Measurements from ENCODE around the gene UBE4A. TPM values are rescaled to one million over a fixed set of nuclear protein-coding genes. Genes with fewer than 3 reads are reported as not detected.

UBE4A gene
- total RNA-seq: 10 to 100 TPM; 54.0 to 55.7 TPM

GRCh38 chr11:118359295-118359958 lies at the start of gene UBE4A:
UBE4A (plus strand) TSS chr11:118359600; CDS start chr11:118365081, 5,481 bp downstream.
- ChIA-PET CTCF (interaction anchor here (0.6 to 1.2 kb wide), 7 partner anchors 18 to 217 kb away, joined by 3 to 6 read pairs (median 4); partner anchors contain the start of gene KMT2A), POLR2A (interaction anchor here (0.6 to 1.5 kb wide), 5 partner anchors 17 to 965 kb away, joined by 3 to 5 read pairs (median 3); partner anchors contain the start of gene CD3D)

- POLR2A ChIA-PET: interaction anchor here (0.6 kb wide), 1 partner anchor 170 kb away, joined by 3 read pairs; no protein-coding TSS in a partner anchor
- CTCF ChIA-PET: interaction anchor here (1.7 kb wide), 1 partner anchor 37 kb away, joined by 8 read pairs; no protein-coding TSS in a partner anchor
Measured at GRCh38 chr11:118310271-118310670, 49.1 kb upstream of the UBE4A start.

GRCh38 chr11:118310781-118311485 lies 48.5 kb upstream of the UBE4A start:
- ChIA-PET CTCF (interaction anchor here (0.8 to 1.1 kb wide), 4 partner anchors 28 to 50 kb away, joined by 3 read pairs; no protein-coding TSS in a partner anchor), POLR2A (interaction anchor here (0.8 to 1.3 kb wide), 2 partner anchors 9 to 28 kb away, joined by 3 read pairs; no protein-coding TSS in a partner anchor)

GRCh38 chr11:118311518-118311917 lies 47.9 kb upstream of the UBE4A start:
- POLR2A ChIA-PET: interaction anchor here (0.8 to 1.3 kb wide), 2 partner anchors 9 to 27 kb away, joined by 3 read pairs; no protein-coding TSS in a partner anchor
- CTCF ChIA-PET: interaction anchor here (0.8 to 1.1 kb wide), 5 partner anchors 27 to 49 kb away, joined by 3 to 4 read pairs (median 3); no protein-coding TSS in a partner anchor

- ChIA-PET POLR2A (interaction anchor here (1.3 kb wide), 1 partner anchor 26 kb away, joined by 3 read pairs; no protein-coding TSS in a partner anchor), CTCF (interaction anchor here (1.1 kb wide), 2 partner anchors 42 to 48 kb away, joined by 3 to 4 read pairs; no protein-coding TSS in a partner anchor)
Measured at GRCh38 chr11:118312328-118312727, 47.1 kb upstream of the UBE4A start.

GRCh38 chr11:118313242-118313641 lies 46.2 kb upstream of the UBE4A start:
- ChIA-PET CTCF (no interaction called here), POLR2A (interaction anchor here (0.5 kb wide), 1 partner anchor 96 kb away, joined by 3 read pairs; no protein-coding TSS in a partner anchor)

- ChIA-PET POLR2A (interaction anchor here (0.9 to 1.7 kb wide), 3 partner anchors 10 to 44 kb away, joined by 3 to 5 read pairs (median 4); partner anchors contain the start of genes CD3E and UBE4A), CTCF (no interaction called here)
Measured at GRCh38 chr11:118314988-118315411, 44.4 kb upstream of the UBE4A start.

- POLR2A ChIA-PET: interaction anchor here (0.6 to 0.7 kb wide), 2 partner anchors 59 to 387 kb away, joined by 4 to 10 read pairs; no protein-coding TSS in a partner anchor
- CTCF ChIA-PET: interaction anchor here (0.7 kb wide), 1 partner anchor 143 kb away, joined by 3 read pairs; no protein-coding TSS in a partner anchor
Measured at GRCh38 chr11:118318124-118318523, 41.3 kb upstream of the UBE4A start.

GRCh38 chr11:118318581-118319336 lies 40.6 kb upstream of the UBE4A start:
- CTCF ChIA-PET: interaction anchor here (0.7 kb wide), 1 partner anchor 144 kb away, joined by 3 read pairs; no protein-coding TSS in a partner anchor
- POLR2A ChIA-PET: interaction anchor here (0.6 kb wide), 1 partner anchor 58 kb away, joined by 4 read pairs; no protein-coding TSS in a partner anchor

- ChIA-PET POLR2A (no interaction called here), CTCF (no interaction called here)
Measured at GRCh38 chr11:118319337-118319707, 40.1 kb upstream of the UBE4A start.

- CTCF ChIA-PET: interaction anchor here (1.0 kb wide), 1 partner anchor 11 kb away, joined by 3 read pairs; no protein-coding TSS in a partner anchor
- POLR2A ChIA-PET: interaction anchor here (1.0 kb wide), 1 partner anchor 9 kb away, joined by 3 read pairs; no protein-coding TSS in a partner anchor
Measured at GRCh38 chr11:118320515-118320914, 38.9 kb upstream of the UBE4A start.

- ChIA-PET POLR2A (interaction anchor here (1.6 kb wide), 1 partner anchor 21 kb away, joined by 3 read pairs; the partner anchor contains the start of gene CD3D), CTCF (interaction anchor here (0.9 to 2.5 kb wide), 3 partner anchors 12 to 43 kb away, joined by 3 to 10 read pairs (median 5); no protein-coding TSS in a partner anchor)
Measured at GRCh38 chr11:118321386-118322082, 37.9 kb upstream of the UBE4A start.

- POLR2A ChIA-PET: interaction anchor here (1.6 kb wide), 1 partner anchor 20 kb away, joined by 3 read pairs; the partner anchor contains the start of gene CD3D
- CTCF ChIA-PET: interaction anchor here (0.9 to 2.5 kb wide), 4 partner anchors 14 to 29 kb away, joined by 3 to 10 read pairs (median 4); no protein-coding TSS in a partner anchor
Measured at GRCh38 chr11:118322721-118323120, 36.7 kb upstream of the UBE4A start.

- ChIA-PET CTCF (no interaction called here), POLR2A (no interaction called here)
Measured at GRCh38 chr11:118325283-118325682, 34.1 kb upstream of the UBE4A start.

- ChIA-PET POLR2A (no interaction called here), CTCF (no interaction called here)
Measured at GRCh38 chr11:118328745-118329144, 30.7 kb upstream of the UBE4A start.

GRCh38 chr11:118334745-118335144 lies 24.7 kb upstream of the UBE4A start:
- CTCF ChIA-PET: no interaction called here
- POLR2A ChIA-PET: no interaction called here

- POLR2A ChIA-PET: interaction anchor here (0.9 to 2.9 kb wide), 5 partner anchors 8 to 114 kb away, joined by 3 to 16 read pairs (median 5); partner anchors contain the start of genes CD3E and JAML
Measured at GRCh38 chr11:118338637-118339061, 20.8 kb upstream of the UBE4A start.

More at GRCh38 chr11:118338637-118339061, 20.8 kb upstream of the UBE4A start:
- CTCF ChIA-PET: interaction anchor here (0.9 to 8.3 kb wide), 4 partner anchors 14 to 33 kb away, joined by 3 to 69 read pairs (median 7); partner anchors contain the start of gene CD3E
